Vagina (tissue), 2 donors: ENCODE measurements around the gene ELMO1. TPM values are rescaled to one million over a fixed set of nuclear protein-coding genes. Genes with fewer than 3 reads are reported as not detected.

Experiments used
- DNase-seq, 2 donors: peaks; one replicate each; pipeline ENCODE4 v3.0.0-alpha.2; 2017; ENCODE audit errors: extremely low spot score in 2 of 2
- H3K27ac ChIP-seq: fragments of 200-600 bp; sonication (generic); one replicate; pipeline ENCODE4 v1.5.1; 2019
- H3K27me3 ChIP-seq: fragments of 200-600 bp; sonication (generic); one replicate; pipeline ENCODE4 v1.5.1; 2019
- H3K36me3 ChIP-seq, 2 donors: fragments of 200-600 bp; sonication (generic); one replicate each; pipeline ENCODE4 v1.5.1; 2017 to 2019
- H3K4me1 ChIP-seq: fragments of 200-600 bp; sonication (generic); one replicate; pipeline ENCODE4 v1.5.1; 2019
- H3K4me3 ChIP-seq, 2 donors: fragments of 200-600 bp; sonication (generic); 1 replicate in 1 of 2; 2 replicates in 1 of 2; pipeline ENCODE4 v1.5.1; 2016 to 2019
- H3K9me3 ChIP-seq: fragments of 200-600 bp; sonication (generic); one replicate; pipeline ENCODE4 v1.5.1; 2019
- POLR2A ChIP-seq, 2 donors: fragments of 450-650 bp; IDR thresholded peaks; one replicate each; pipeline ENCODE4 v1.6.1; 2017; ENCODE audit warnings: antibody characterized with exemption in 2 of 2, mild to moderate bottlenecking in 2 of 2, moderate library complexity in 2 of 2
- POLR2AphosphoS5 ChIP-seq, 2 donors: sonication (generic); formaldehyde crosslinking; IDR thresholded peaks; one replicate each; pipeline ENCODE4 v1.9.0; 2017; ENCODE audit warnings: antibody characterized with exemption in 2 of 2, mild to moderate bottlenecking in 2 of 2, low read depth in 1 of 2; ENCODE audit not compliant: insufficient read depth in 1 of 2
- intact Hi-C: fragments of 100-400 bp; cut with DNase I; formaldehyde crosslinking; loops from one replicate; pipeline ENCODE4 v1.15.1; 2023
- total RNA-seq: library from RNA; depleted of rRNA; stranded (reverse); fragments of >200 nt; gene quantifications from one replicate; pipeline ENCODE4 v1.2.3, GENCODE V29; 2016
- TF ChIP-seq, protein P1 (sequence below), 3 experiments: fragments of 450-650 bp in 2 of 3; fragments of 200-600 bp in 1 of 3; sonication (generic) in 1 of 3; IDR thresholded peaks; one replicate each; pipeline ENCODE4 v1.5.1; 2017 to 2019; ENCODE audit warnings: antibody characterized with exemption in 3 of 3, mild to moderate bottlenecking in 2 of 3, moderate library complexity in 2 of 3

Gene ELMO1
- total RNA-seq, 1 donor from 2014 or later, result 74.4 TPM

DNA sequence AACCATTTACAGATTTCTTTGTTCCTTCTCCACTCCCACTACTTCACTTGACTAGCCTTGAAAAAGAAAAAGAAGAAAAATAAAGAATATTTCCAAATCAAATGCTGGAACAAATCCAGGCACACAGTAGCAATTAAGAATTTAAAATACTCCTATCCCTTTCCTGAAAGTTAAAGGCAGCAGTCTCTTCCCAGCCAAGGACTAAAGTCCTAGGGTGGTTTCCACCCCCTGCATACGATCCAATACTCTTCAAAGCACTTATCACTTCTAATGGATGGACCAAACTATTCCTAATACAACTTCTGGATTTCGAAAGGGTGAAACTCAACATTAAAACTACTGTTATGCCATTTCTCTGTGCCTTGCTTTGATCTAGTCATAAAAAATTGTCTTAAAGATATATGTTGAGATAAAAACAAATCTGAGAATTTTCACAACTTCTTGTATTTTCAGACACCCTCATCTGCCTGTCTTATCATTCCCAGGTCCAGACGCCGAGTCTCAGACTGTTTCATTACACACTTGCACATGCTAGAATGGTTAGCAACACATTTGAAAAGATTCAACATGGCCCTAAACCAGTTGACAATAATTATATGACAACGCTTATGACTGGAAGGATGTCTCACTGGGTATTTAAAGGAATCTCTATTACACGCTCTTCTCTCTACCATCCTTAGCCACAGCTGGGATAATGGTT, 13.4 kb downstream of the ELMO1 start:
- intact Hi-C loops, result no loop called here
- DNase-seq, result no peak
- no peaks in the 10 kb centered on the region for H3K36me3 ChIP-seq
- no peak overlapping the region for H3K4me3 ChIP-seq
- no peaks in the 10 kb centered on the region for H3K27me3 ChIP-seq
- H3K4me1 ChIP-seq, result peaks cover 32% of the 10 kb centered on the region
- TF ChIP-seq, protein P1, sequence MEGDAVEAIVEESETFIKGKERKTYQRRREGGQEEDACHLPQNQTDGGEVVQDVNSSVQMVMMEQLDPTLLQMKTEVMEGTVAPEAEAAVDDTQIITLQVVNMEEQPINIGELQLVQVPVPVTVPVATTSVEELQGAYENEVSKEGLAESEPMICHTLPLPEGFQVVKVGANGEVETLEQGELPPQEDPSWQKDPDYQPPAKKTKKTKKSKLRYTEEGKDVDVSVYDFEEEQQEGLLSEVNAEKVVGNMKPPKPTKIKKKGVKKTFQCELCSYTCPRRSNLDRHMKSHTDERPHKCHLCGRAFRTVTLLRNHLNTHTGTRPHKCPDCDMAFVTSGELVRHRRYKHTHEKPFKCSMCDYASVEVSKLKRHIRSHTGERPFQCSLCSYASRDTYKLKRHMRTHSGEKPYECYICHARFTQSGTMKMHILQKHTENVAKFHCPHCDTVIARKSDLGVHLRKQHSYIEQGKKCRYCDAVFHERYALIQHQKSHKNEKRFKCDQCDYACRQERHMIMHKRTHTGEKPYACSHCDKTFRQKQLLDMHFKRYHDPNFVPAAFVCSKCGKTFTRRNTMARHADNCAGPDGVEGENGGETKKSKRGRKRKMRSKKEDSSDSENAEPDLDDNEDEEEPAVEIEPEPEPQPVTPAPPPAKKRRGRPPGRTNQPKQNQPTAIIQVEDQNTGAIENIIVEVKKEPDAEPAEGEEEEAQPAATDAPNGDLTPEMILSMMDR (IDR thresholded peaks at IDR 0.05), result no peak
- no peak for TF ChIP-seq POLR2A (IDR thresholded peaks at IDR 0.05)
- no peak for TF ChIP-seq POLR2AphosphoS5 (IDR thresholded peaks at IDR 0.05; ENCODE audit: insufficient read depth in 1 of 2, low read depth in 1 of 2)
- no peaks in the 10 kb centered on the region for H3K9me3 ChIP-seq
- no peak overlapping the region for H3K27ac ChIP-seq

DNA sequence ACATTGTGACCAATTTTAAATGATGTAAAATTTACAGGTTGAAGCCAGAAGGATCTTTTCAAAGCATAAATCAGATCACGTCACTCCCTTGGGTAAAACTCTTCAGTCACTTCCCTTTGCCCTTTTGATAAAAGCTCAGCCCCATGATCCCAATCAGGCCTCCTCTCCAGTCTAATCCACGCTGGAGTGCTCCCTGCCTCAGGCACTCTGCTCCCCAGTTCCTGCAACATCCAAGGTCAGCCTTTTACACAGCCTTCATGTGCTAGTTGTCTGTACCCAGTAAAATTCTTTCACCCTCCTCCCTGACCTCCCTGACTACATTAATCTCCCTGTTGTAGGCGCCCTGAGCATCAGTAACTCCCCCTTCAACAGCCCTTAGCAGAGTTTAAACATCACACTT, 14.1 kb downstream of the ELMO1 start:
- Histone ChIP-seq H3K4me3 (no peak overlapping the region), H3K4me1 (peaks cover 30% of the 10 kb centered on the region), H3K27ac (no peak overlapping the region), H3K9me3 (no peaks in the 10 kb centered on the region), H3K27me3 (no peaks in the 10 kb centered on the region), H3K36me3 (no peaks in the 10 kb centered on the region)
- no peak for TF ChIP-seq POLR2AphosphoS5 (IDR thresholded peaks at IDR 0.05; ENCODE audit: insufficient read depth in 1 of 2, low read depth in 1 of 2)
- TF ChIP-seq, protein P1 (IDR thresholded peaks at IDR 0.05), result no peak
- no peak for TF ChIP-seq POLR2A (IDR thresholded peaks at IDR 0.05)
- no peak for DNase-seq
- intact Hi-C loops, result no loop called here

DNA sequence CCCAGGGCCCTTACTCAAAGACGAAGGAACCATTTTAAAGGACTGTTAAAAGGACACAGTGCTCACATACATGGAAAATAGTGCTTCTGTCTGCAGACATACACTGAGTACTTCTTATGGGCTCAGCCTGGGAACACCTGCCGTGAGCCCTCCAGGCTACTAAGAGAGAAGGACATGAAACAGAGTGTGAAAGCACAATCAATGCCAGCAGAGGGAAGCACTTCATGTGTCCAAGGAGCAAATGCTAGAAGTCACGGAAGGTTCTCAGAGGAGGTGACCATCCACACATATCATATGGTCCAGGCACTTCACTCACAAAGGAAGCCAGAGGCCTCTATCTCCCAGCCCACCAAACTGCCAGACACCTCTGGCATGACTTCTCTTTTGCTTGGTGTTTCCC, 15.5 kb downstream of the ELMO1 start:
- Histone ChIP-seq H3K9me3 (no peaks in the 10 kb centered on the region), H3K4me1 (peaks cover 23% of the 10 kb centered on the region), H3K27ac (no peak overlapping the region), H3K4me3 (no peak overlapping the region), H3K36me3 (no peaks in the 10 kb centered on the region), H3K27me3 (no peaks in the 10 kb centered on the region)
- no peak for DNase-seq
- TF ChIP-seq, protein P1 (IDR thresholded peaks at IDR 0.05), result no peak
- TF ChIP-seq POLR2AphosphoS5 (IDR thresholded peaks at IDR 0.05; ENCODE audit: insufficient read depth in 1 of 2, low read depth in 1 of 2), result no peak
- TF ChIP-seq POLR2A (IDR thresholded peaks at IDR 0.05), result no peak
- intact Hi-C loops, result no loop called here

DNA sequence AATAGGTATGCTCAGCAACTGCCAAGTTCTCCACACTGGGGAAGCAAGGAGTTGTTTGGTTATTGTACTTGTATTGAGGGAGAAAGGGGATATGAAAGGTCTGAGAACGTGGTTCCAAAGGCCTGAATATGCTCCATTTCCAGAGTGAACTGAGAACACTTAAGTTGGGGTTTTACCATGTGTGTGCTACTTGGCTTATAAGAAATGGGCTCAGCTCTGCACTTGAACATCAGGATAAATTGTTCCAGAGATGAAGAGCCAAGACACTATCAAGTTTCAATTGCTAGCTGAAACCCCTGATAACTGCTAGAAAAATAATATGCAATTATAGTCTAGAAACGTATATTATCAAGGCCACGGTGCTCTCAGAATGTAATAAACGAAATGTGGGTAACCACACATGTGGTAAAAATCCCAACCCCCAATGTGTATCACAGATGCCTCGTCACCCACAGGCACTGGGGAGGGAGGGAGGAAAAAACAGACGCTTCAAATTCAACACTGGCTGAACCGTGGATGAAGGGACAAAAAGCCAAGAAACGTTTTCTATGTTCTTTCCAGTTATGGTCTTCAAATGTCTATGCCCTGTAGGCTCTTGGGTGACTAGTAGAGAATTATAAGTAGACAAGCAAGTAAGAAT, 16.3 kb downstream of the ELMO1 start:
- Histone ChIP-seq H3K27ac (no peak overlapping the region), H3K9me3 (no peaks in the 10 kb centered on the region), H3K4me3 (no peak overlapping the region), H3K27me3 (no peaks in the 10 kb centered on the region), H3K36me3 (no peaks in the 10 kb centered on the region), H3K4me1 (peaks cover 23% of the 10 kb centered on the region)
- TF ChIP-seq POLR2A (IDR thresholded peaks at IDR 0.05), result no peak
- no peak for TF ChIP-seq POLR2AphosphoS5 (IDR thresholded peaks at IDR 0.05; ENCODE audit: insufficient read depth in 1 of 2, low read depth in 1 of 2)
- TF ChIP-seq, protein P1 (IDR thresholded peaks at IDR 0.05), result no peak
- intact Hi-C loops, result no loop called here
- DNase-seq, result peak in 1 of 2 donors; percentile 32

DNA sequence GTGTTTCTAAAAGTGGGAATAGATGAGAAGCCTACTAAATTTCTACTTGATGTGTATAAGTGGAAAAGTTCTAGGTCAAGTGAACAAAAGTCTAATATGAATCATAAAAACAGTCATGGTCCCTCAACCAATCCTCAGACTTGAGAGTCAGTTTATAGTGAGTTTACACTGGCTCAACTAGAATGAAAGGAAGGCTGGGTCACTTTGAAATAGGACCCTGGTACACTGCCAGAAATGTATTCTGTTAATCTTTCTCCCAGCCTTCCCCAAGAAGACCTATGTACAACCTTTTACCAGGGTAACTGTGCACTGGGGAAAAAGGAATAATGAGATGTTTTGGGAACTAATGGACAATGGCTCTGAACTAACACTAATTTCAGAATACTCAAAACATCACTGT, 17.3 kb downstream of the ELMO1 start:
- no peak overlapping the region for H3K4me3 ChIP-seq
- no peak for DNase-seq
- no peak overlapping the region for H3K27ac ChIP-seq
- TF ChIP-seq, protein P1 (IDR thresholded peaks at IDR 0.05), result no peak
- TF ChIP-seq POLR2AphosphoS5 (IDR thresholded peaks at IDR 0.05; ENCODE audit: insufficient read depth in 1 of 2, low read depth in 1 of 2) (no peak), POLR2A (IDR thresholded peaks at IDR 0.05) (no peak)
- intact Hi-C loops, result no loop called here
- no peaks in the 10 kb centered on the region for H3K9me3 ChIP-seq
- peaks cover 23% of the 10 kb centered on the region for H3K4me1 ChIP-seq
- no peaks in the 10 kb centered on the region for H3K36me3 ChIP-seq
- no peaks in the 10 kb centered on the region for H3K27me3 ChIP-seq
